ENCODE measurements around the gene RASA2. TPM values are rescaled to one million over a fixed set of nuclear protein-coding genes. Genes with fewer than 3 reads are reported as not detected.

The RASA2 gene
- total and polyA plus RNA-seq, 2 of the 4 experiments (the other 2 are of a cell fraction), result 6.1 to 14.0 TPM

GRCh38 chr3:141550926-141551665 lies 64.3 kb downstream of the RASA2 start:
- H3K27ac ChIP-seq (ENCODE audit: insufficient read depth, low read length), result no peak overlapping the region
- H2BK15ac ChIP-seq (ENCODE audit: low read depth, low read length), result no peak overlapping the region
- no peaks in the 10 kb centered on the region for H3K27me3 ChIP-seq (ENCODE audit: control insufficient read depth, insufficient read depth, low read length)
- H4K20me1 ChIP-seq (ENCODE audit: insufficient read depth, low read length), result no peaks in the 10 kb centered on the region
- H3K79me1 ChIP-seq (ENCODE audit: low read depth in 1 of 2, low read length in 2 of 2), result peaks cover 28 to 46% of the 10 kb centered on the region in 2 experiments
- no peak for TF ChIP-seq BHLHE40 (IDR thresholded peaks at IDR 0.05; ENCODE audit: low read depth, low read length)
- no peak for TF ChIP-seq RAD21 (IDR thresholded peaks at IDR 0.05; ENCODE audit: low read length)
- TF ChIP-seq NFE2L2 (IDR thresholded peaks at IDR 0.05; ENCODE audit: low read depth, low read length), result no peak
- TF ChIP-seq USF2 (IDR thresholded peaks at IDR 0.05; ENCODE audit: low read depth, low read length), result no peak
- no peak for TF ChIP-seq RFX5 (IDR thresholded peaks at IDR 0.05; ENCODE audit: low read depth, low read length)
- TF ChIP-seq CEBPB (IDR thresholded peaks at IDR 0.05; ENCODE audit: low read depth, low read length), result no peak
- TF ChIP-seq RCOR1 (IDR thresholded peaks at IDR 0.05; ENCODE audit: insufficient replicate concordance, low read length), result no peak
- TF ChIP-seq SMC3 (IDR thresholded peaks at IDR 0.05; ENCODE audit: low read depth, low read length), result no peak
- no peak overlapping the region for H2AK5ac ChIP-seq (ENCODE audit: low read depth, low read length)
- H4K8ac ChIP-seq (ENCODE audit: low read depth in 2 of 2, low read length in 2 of 2), result no peak overlapping the region
- WGBS, 2 experiments (ENCODE audit: extremely low coverage in 2 of 2, insufficient read length in 1 of 2), result 100% methylated on average over 1 of the region's 2 CpGs; no CpG with 5 or more reads in 1 of the 2 experiments
- no peak overlapping the region for H4K91ac ChIP-seq (ENCODE audit: insufficient read depth, low read depth, low read length)
- no peak overlapping the region for H3K9ac ChIP-seq (ENCODE audit: low read depth, low read length)
- ChIA-PET CTCF (interaction anchor here (0.6 to 0.8 kb wide), 3 partner anchors 20 to 92 kb away, joined by 3 read pairs; no protein-coding TSS in a partner anchor), POLR2A (ENCODE audit: unreplicated experiment) (no interaction called here)
- no peak overlapping the region for H3K23ac ChIP-seq (ENCODE audit: low read depth, low read length)
- H2BK20ac ChIP-seq (ENCODE audit: low read depth, low read length), result no peak overlapping the region
- intact Hi-C loops (cut with micrococcal nuclease) (no loop called here), in situ Hi-C loops (cut with MboI; ENCODE audit: low sequenced_read_pairs) (no loop called here), dilution Hi-C loops (cut with HindIII; ENCODE audit: low sequenced_read_pairs, unreplicated experiment) (no loop called here)
- DNase-seq, result no peak
- ATAC-seq (ENCODE audit: low read depth), result no peak
- no peak overlapping the region for H3K18ac ChIP-seq (ENCODE audit: low read depth, low read length)
- H3K9me3 ChIP-seq (ENCODE audit: control insufficient read depth, insufficient read depth, low read length), result no peaks in the 10 kb centered on the region
- H3K56ac ChIP-seq (ENCODE audit: extremely low read depth, insufficient read depth, low read length), result no peak overlapping the region
- no peak overlapping the region for H3K4me3 ChIP-seq (ENCODE audit: insufficient read depth, low read depth, low read length)
- H3K4me2 ChIP-seq (ENCODE audit: low read depth, low read length), result no peak overlapping the region
- H3K4ac ChIP-seq (ENCODE audit: low read depth, low read length), result no peak overlapping the region
- H2AK9ac ChIP-seq (replicated peaks; ENCODE audit: low read depth, low read length, poor library complexity), result no peak overlapping the region
- peaks cover 2% of the 10 kb centered on the region; the same call in 1 of the 2 replicates for H3K4me1 ChIP-seq (ENCODE audit: control insufficient read depth, insufficient read depth, low read length)
- H2BK120ac ChIP-seq (ENCODE audit: low read depth, low read length), result no peak overlapping the region
- no peak overlapping the region for H4K5ac ChIP-seq (ENCODE audit: low read depth, low read length)
- H3K9me1 ChIP-seq (ENCODE audit: insufficient read depth, low read length), result no peaks in the 10 kb centered on the region
- H3K36me3 ChIP-seq (ENCODE audit: control insufficient read depth, insufficient read depth, low read length), result peaks cover 4% of the 10 kb centered on the region
- H2AFZ ChIP-seq (replicated peaks; ENCODE audit: low read length, poor library complexity), result no peak overlapping the region
- no peak overlapping the region for H3K14ac ChIP-seq (replicated peaks; ENCODE audit: low read depth, low read length)
- no TSS peak for BruUV-seq (replicated peaks)
- no peak overlapping the region for H2BK5ac ChIP-seq (ENCODE audit: low read depth, low read length, poor library complexity, severe bottlenecking)
